Measurements from ENCODE around the gene ARHGAP15. TPM values are rescaled to one million over a fixed set of nuclear protein-coding genes. Genes with fewer than 3 reads are reported as not detected.

ARHGAP15 gene
- total RNA-seq, 1 donor from 2014 or later, result 18.5 TPM

DNA sequence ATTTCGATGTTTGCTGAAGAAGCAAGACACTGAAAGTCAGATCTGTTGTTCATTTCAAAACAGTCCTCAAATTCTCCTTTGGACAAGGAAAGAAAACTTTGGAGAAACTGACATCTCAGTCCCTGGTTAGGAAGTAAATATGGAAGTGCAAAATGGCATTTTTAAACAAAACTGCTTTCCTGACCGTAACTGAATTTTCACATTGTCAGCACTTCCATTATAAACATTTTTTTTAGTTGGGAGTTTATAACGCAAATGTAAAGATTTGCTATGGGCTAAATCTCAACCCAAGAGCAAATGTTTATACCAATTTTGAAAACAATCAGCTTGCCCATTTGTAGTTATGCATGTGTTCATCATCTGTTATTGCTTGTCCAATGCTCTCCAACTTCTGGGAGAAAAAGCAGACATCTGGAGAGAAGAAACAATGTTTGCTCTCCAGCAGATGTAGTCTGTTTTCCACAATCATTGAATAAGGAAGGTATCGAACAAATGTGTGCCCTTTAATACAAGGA, 520.1 kb downstream of the ARHGAP15 start:
- peaks cover 18% of the 10 kb centered on the region for H3K9me3 ChIP-seq
- H3K4me3 ChIP-seq, result no peak overlapping the region
- ATAC-seq (no peak), DNase-seq (no peak)
- no peaks in the 10 kb centered on the region for H3K36me3 ChIP-seq
- TF ChIP-seq, protein P1, sequence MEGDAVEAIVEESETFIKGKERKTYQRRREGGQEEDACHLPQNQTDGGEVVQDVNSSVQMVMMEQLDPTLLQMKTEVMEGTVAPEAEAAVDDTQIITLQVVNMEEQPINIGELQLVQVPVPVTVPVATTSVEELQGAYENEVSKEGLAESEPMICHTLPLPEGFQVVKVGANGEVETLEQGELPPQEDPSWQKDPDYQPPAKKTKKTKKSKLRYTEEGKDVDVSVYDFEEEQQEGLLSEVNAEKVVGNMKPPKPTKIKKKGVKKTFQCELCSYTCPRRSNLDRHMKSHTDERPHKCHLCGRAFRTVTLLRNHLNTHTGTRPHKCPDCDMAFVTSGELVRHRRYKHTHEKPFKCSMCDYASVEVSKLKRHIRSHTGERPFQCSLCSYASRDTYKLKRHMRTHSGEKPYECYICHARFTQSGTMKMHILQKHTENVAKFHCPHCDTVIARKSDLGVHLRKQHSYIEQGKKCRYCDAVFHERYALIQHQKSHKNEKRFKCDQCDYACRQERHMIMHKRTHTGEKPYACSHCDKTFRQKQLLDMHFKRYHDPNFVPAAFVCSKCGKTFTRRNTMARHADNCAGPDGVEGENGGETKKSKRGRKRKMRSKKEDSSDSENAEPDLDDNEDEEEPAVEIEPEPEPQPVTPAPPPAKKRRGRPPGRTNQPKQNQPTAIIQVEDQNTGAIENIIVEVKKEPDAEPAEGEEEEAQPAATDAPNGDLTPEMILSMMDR (IDR thresholded peaks at IDR 0.05), result no peak
- H3K4me1 ChIP-seq, result no peaks in the 10 kb centered on the region
- no peaks in the 10 kb centered on the region for H3K27me3 ChIP-seq (ENCODE audit: low read depth)
- H3K27ac ChIP-seq, result no peak overlapping the region
- intact Hi-C loops (cut with DNase I), result no loop called here

DNA sequence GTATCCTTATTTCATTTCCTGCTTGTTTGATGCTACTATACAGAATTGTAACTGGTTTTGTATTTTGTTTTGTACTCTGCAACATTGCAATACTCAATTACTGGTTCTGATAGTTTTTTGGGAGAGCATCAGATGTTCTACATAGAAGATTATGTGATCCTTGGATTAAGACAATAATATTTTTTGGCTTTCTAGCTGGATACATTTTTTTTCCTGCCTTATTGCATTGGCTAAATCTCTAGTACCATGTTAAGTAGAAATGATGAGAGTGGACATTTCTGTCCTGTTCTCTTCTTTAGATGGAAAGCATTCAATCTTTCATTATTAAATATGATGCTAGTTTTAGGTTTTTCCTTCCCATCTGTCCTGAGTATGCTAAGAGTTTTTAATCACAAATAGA, 523.5 kb downstream of the ARHGAP15 start:
- TF ChIP-seq, protein P1 (IDR thresholded peaks at IDR 0.05), result no peak
- intact Hi-C loops (cut with DNase I), result no loop called here
- no peak overlapping the region for H3K4me3 ChIP-seq
- DNase-seq, result no peak
- H3K9me3 ChIP-seq, result peaks cover 18% of the 10 kb centered on the region
- H3K36me3 ChIP-seq, result no peaks in the 10 kb centered on the region
- H3K4me1 ChIP-seq, result no peaks in the 10 kb centered on the region
- H3K27me3 ChIP-seq (ENCODE audit: low read depth), result no peaks in the 10 kb centered on the region
- ATAC-seq, result no peak
- no peak overlapping the region for H3K27ac ChIP-seq

DNA sequence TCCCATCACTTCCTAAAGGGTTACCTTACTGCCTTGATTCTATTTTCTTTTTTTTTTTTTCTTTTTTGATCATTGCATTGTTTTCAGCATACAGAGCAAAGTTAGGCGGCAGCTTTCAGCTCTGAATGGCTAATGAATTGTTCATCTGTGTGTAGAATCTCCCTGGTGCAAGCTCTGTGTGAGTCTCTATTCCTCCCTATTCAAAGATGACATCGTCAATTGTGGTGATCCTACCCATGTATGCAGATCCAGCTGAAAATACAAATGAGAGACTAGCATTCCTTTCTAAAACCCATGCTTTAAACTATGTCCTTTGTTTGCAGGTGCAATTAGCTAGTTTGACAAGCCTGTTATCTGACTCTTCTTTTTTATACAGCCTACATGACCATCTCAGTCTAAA, 539.0 kb downstream of the ARHGAP15 start:
- H3K4me3 ChIP-seq, result no peak overlapping the region
- intact Hi-C loops (cut with DNase I), result no loop called here

DNA sequence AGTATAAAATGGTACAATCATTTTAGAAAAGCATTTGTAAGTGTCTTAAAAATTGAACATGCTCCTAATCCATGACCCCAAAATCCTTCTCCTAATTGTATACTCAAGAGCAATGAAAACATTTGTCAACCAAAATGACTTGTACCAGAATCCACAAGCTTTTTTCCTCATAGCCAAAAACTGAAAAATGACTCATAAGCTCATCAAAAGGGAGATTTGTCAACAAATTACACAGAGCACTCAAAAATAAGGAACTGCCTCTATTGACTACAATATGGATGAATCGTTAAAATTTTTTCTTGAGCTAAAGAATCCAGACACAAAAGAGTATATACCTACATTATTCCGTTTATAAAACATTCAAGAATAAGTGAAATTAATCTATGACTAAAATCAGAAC, 544.8 kb downstream of the ARHGAP15 start:
- H3K27ac ChIP-seq, result no peak overlapping the region
- TF ChIP-seq, protein P1 (IDR thresholded peaks at IDR 0.05), result no peak
- no peaks in the 10 kb centered on the region for H3K9me3 ChIP-seq
- no peaks in the 10 kb centered on the region for H3K27me3 ChIP-seq (ENCODE audit: low read depth)
- DNase-seq (no peak), ATAC-seq (no peak)
- no peak overlapping the region for H3K4me3 ChIP-seq
- no peaks in the 10 kb centered on the region for H3K4me1 ChIP-seq
- no peaks in the 10 kb centered on the region for H3K36me3 ChIP-seq
- intact Hi-C loops (cut with DNase I), result no loop called here

More for the DNA sequence above, 539.0 kb downstream of the ARHGAP15 start:
- no peak overlapping the region for H3K27ac ChIP-seq
- no peaks in the 10 kb centered on the region for H3K36me3 ChIP-seq
- no peaks in the 10 kb centered on the region for H3K9me3 ChIP-seq
- TF ChIP-seq, protein P1 (IDR thresholded peaks at IDR 0.05), result no peak
- ATAC-seq, result no peak
- H3K4me1 ChIP-seq, result no peaks in the 10 kb centered on the region
- DNase-seq, result no peak
- no peaks in the 10 kb centered on the region for H3K27me3 ChIP-seq (ENCODE audit: low read depth)

DNA sequence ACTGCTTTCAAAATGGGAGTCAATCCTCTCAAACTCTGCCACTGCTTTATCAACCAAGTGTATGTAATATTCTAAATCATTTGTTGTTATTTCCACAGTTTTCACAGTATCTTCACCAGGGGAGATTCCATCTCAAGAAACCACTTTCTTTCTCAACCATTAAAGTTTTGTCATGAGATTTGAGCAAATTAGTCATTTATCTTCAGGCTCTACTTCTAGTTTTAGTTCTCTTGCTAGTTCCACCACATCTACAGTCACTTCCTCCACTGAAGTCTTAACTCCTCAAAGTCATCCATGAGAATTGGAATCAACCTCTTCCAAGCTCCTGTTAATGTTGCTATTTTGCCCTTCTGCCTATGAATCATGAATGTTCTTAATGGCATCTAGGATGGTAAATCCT, 545.8 kb downstream of the ARHGAP15 start:
- DNase-seq (no peak), ATAC-seq (no peak)
- no peaks in the 10 kb centered on the region for H3K27me3 ChIP-seq (ENCODE audit: low read depth)
- TF ChIP-seq, protein P1 (IDR thresholded peaks at IDR 0.05), result no peak
- no peaks in the 10 kb centered on the region for H3K4me1 ChIP-seq
- no peaks in the 10 kb centered on the region for H3K9me3 ChIP-seq
- H3K36me3 ChIP-seq, result no peaks in the 10 kb centered on the region
- intact Hi-C loops (cut with DNase I), result no loop called here
- no peak overlapping the region for H3K4me3 ChIP-seq
- H3K27ac ChIP-seq, result no peak overlapping the region

DNA sequence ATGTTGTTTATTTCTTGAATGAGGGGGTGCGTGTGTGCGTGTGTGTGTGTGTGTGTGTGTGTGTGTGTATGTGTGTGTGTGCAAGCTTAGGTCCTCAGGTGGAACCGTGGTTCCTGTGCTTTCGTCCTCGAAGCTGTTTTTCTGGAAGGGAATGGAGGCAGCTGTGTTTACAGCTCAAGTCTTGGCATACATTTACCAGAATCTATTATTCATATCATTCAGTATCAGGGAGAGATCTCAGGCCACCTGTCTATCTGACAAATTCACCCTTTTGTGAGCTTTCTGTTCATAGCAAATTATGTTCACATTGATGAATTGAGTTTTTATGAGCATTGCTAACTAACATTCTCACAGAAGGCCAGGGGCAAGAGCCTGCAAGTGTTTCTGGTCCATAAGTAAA, 550.4 kb downstream of the ARHGAP15 start:
- Histone ChIP-seq H3K9me3 (no peaks in the 10 kb centered on the region), H3K27ac (no peak overlapping the region), H3K4me1 (no peaks in the 10 kb centered on the region), H3K27me3 (ENCODE audit: low read depth) (no peaks in the 10 kb centered on the region), H3K4me3 (no peak overlapping the region), H3K36me3 (no peaks in the 10 kb centered on the region)
- intact Hi-C loops (cut with DNase I), result no loop called here
- ATAC-seq (no peak), DNase-seq (no peak)
- TF ChIP-seq, protein P1 (IDR thresholded peaks at IDR 0.05), result no peak

Data from lower lobe of right lung (tissue), 2 donors.